Measurements from ENCODE around the gene GPHB5. TPM values are rescaled to one million over a fixed set of nuclear protein-coding genes. Genes with fewer than 3 reads are reported as not detected.

GPHB5 gene
- total and polyA plus RNA-seq, 2 donors from 2014 or later, result not detected

DNA sequence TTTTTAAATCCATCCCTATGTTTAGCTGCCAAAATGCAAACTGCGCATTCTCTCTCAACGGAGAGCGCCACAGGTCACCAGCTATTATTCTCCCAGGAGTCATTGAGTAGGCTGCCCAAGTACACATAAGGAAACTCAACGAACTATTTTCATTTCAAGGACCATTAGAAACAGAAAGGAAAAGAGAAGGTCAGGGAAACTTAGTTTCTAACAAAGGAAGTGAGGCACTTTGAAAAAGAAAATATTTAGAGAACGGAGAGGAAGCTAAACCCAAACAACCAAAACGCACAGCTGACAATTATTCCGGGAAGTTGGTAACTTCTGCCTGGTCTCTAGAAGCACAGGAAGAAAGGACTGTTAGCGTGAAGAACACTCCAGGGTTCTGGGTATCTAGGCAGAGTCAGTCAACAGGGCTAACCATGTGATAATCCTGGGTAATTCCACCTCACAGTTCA, 23.5 kb downstream of the GPHB5 start:
- Histone ChIP-seq H3K36me3 (ENCODE audit: control insufficient read depth in 2 of 3, insufficient read depth in 3 of 3, low read length in 3 of 3) (no peaks in the 10 kb centered on the region), H3K9ac (ENCODE audit: low read length in 3 of 3) (no peak overlapping the region), H3K4me3 (ENCODE audit: low read length in 3 of 3) (peak overlapping the region in 1 of 3 donors; percentile 2), H3K4me1 (ENCODE audit: control insufficient read depth in 2 of 3, insufficient read depth in 2 of 3, low read depth in 1 of 3, low read length in 3 of 3) (no peaks in the 10 kb centered on the region), H3K27me3 (ENCODE audit: control insufficient read depth, insufficient read depth, low read length) (no peaks in the 10 kb centered on the region), H3K27ac (ENCODE audit: low read depth in 2 of 2, low read length in 2 of 2) (no peak overlapping the region), H3K9me3 (ENCODE audit: control insufficient read depth in 2 of 3, insufficient read depth in 1 of 3, low read length in 3 of 3) (no peaks in the 10 kb centered on the region)
- no peak for TF ChIP-seq CTCF (IDR thresholded peaks at IDR 0.05; ENCODE audit: borderline replicate concordance, extremely low read depth, insufficient read depth)
- FAIRE-seq (no peak), DNase-seq (no peak)
- intact Hi-C loops (cut with DNase I), result no loop called here

GRCh38 chr14:63292805-63293204, 25.9 kb downstream of the GPHB5 start:
- H3K4me1 ChIP-seq (ENCODE audit: control insufficient read depth in 2 of 3, insufficient read depth in 2 of 3, low read depth in 1 of 3, low read length in 3 of 3), result no peaks in the 10 kb centered on the region
- no peaks in the 10 kb centered on the region for H3K9me3 ChIP-seq (ENCODE audit: control insufficient read depth in 2 of 3, insufficient read depth in 1 of 3, low read length in 3 of 3)
- no peaks in the 10 kb centered on the region for H3K27me3 ChIP-seq (ENCODE audit: control insufficient read depth, insufficient read depth, low read length)
- no peak overlapping the region for H3K4me3 ChIP-seq (ENCODE audit: low read length in 3 of 3)
- no peak overlapping the region for H3K27ac ChIP-seq (ENCODE audit: low read depth in 2 of 2, low read length in 2 of 2)
- no peak overlapping the region for H3K9ac ChIP-seq (ENCODE audit: low read length in 3 of 3)
- no peaks in the 10 kb centered on the region for H3K36me3 ChIP-seq (ENCODE audit: control insufficient read depth in 2 of 3, insufficient read depth in 3 of 3, low read length in 3 of 3)
- DNase-seq (no peak), FAIRE-seq (no peak)
- intact Hi-C loops (cut with DNase I), result no loop called here
- no peak for TF ChIP-seq CTCF (IDR thresholded peaks at IDR 0.05; ENCODE audit: borderline replicate concordance, extremely low read depth, insufficient read depth)

DNA sequence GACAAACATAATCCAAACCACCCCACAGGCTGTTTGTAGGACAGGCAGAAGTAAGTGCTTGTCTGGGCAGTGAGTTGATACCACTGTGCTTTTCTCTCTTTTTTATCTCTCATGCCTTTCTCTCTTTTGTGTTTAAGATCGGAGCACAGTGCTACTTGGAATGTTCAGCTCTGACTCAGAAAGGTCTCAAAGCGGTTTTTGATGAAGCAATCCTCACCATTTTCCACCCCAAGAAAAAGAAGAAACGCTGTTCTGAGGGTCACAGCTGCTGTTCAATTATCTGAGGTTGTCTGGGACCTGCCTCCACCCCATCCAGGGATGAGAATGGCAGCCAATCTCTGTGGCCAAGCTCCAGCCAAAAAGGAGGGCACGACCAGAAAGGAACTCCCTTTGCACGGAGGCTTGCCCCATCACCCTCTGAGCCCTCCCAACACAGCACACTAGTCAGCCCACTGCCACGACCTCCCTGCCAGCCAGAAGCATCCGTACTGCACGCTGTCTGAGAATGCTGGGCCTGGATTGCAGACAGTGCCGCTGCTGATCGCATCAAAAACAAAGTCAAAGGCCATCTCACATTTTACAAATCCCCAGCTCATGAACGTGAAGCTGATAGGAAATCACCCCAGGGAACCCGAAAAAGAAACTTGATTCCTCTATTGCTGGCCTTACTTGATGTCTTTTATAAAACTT, 27.8 kb downstream of the GPHB5 start:
- Histone ChIP-seq H3K4me3 (ENCODE audit: low read length in 3 of 3) (no peak overlapping the region), H3K27me3 (ENCODE audit: control insufficient read depth, insufficient read depth, low read length) (no peaks in the 10 kb centered on the region), H3K9me3 (ENCODE audit: control insufficient read depth in 2 of 3, insufficient read depth in 1 of 3, low read length in 3 of 3) (no peaks in the 10 kb centered on the region), H3K4me1 (ENCODE audit: control insufficient read depth in 2 of 3, insufficient read depth in 2 of 3, low read depth in 1 of 3, low read length in 3 of 3) (no peaks in the 10 kb centered on the region), H3K36me3 (ENCODE audit: control insufficient read depth in 2 of 3, insufficient read depth in 3 of 3, low read length in 3 of 3) (no peaks in the 10 kb centered on the region), H3K9ac (ENCODE audit: low read length in 3 of 3) (no peak overlapping the region), H3K27ac (ENCODE audit: low read depth in 2 of 2, low read length in 2 of 2) (no peak overlapping the region)
- FAIRE-seq (no peak), DNase-seq (no peak)
- intact Hi-C loops (cut with DNase I), result no loop called here
- no peak for TF ChIP-seq CTCF (IDR thresholded peaks at IDR 0.05; ENCODE audit: borderline replicate concordance, extremely low read depth, insufficient read depth)

DNA sequence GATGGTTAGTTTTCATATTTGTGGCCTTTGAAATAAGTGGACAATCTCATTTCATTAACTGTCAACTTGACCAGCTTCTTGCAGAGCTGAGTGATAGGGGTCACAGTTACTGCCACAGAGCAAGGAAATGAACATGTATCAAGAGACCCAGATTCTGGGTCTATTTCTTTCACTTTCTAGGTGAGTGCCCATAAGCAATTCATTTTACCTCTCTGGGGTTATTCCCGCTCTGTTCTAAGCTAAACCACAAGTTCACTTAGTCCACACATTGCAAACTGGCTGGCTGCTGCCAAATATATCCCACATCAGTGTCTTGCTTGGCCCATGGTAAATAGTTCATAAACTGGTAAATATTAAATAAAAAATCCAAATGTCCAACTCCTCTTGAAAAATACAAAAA, 29.9 kb downstream of the GPHB5 start:
- H3K27ac ChIP-seq (ENCODE audit: low read depth in 2 of 2, low read length in 2 of 2), result no peak overlapping the region
- H3K27me3 ChIP-seq (ENCODE audit: control insufficient read depth, insufficient read depth, low read length), result no peaks in the 10 kb centered on the region
- no peaks in the 10 kb centered on the region for H3K36me3 ChIP-seq (ENCODE audit: control insufficient read depth in 2 of 3, insufficient read depth in 3 of 3, low read length in 3 of 3)

More for the DNA sequence above, 29.9 kb downstream of the GPHB5 start:
- Histone ChIP-seq H3K9me3 (ENCODE audit: control insufficient read depth in 2 of 3, insufficient read depth in 1 of 3, low read length in 3 of 3) (no peaks in the 10 kb centered on the region), H3K4me3 (ENCODE audit: low read length in 3 of 3) (no peak overlapping the region), H3K4me1 (ENCODE audit: control insufficient read depth in 2 of 3, insufficient read depth in 2 of 3, low read depth in 1 of 3, low read length in 3 of 3) (no peaks in the 10 kb centered on the region), H3K9ac (ENCODE audit: low read length in 3 of 3) (no peak overlapping the region)
- FAIRE-seq (no peak), DNase-seq (no peak)
- TF ChIP-seq CTCF (IDR thresholded peaks at IDR 0.05; ENCODE audit: borderline replicate concordance, extremely low read depth, insufficient read depth), result no peak
- intact Hi-C loops (cut with DNase I), result no loop called here

Measured in kidney (tissue), 14 donors.